ENCODE results near the gene KRTAP5-2.

Gene KRTAP5-2

GRCh38 chr11:1570531-1570895 lies 27.6 kb downstream of the KRTAP5-2 start:
- Histone ChIP-seq H3K4ac (ENCODE audit: low read depth in 1 of 2, low read length in 2 of 2) (no peak overlapping the region), H3K9ac (ENCODE audit: low read length) (no peak overlapping the region), H2BK12ac (ENCODE audit: low read length in 2 of 2) (no peak overlapping the region), H3K79me1 (replicated peaks; ENCODE audit: low read length, poor library complexity, severe bottlenecking) (peaks cover 17% of the 10 kb centered on the region), H4K8ac (ENCODE audit: low read length) (no peak overlapping the region), H3K14ac (ENCODE audit: low read length in 2 of 2) (no peak overlapping the region), H3K4me2 (ENCODE audit: low read length, poor library complexity, severe bottlenecking) (peak overlapping the region; percentile 82), H2BK120ac (ENCODE audit: low read depth, low read length) (no peak overlapping the region), H2BK5ac (ENCODE audit: low read depth, low read length, poor library complexity, severe bottlenecking) (no peak overlapping the region), H3K9me3 (ENCODE audit: control insufficient read depth, low read length) (no peaks in the 10 kb centered on the region), H2AK5ac (ENCODE audit: low read length, severe bottlenecking) (no peak overlapping the region), H3K36me3 (ENCODE audit: control insufficient read depth in 1 of 2, insufficient read depth in 2 of 2, low read depth in 1 of 2, low read length in 2 of 2) (peaks cover 0 to 28% of the 10 kb centered on the region in 2 experiments), H3K4me1 (ENCODE audit: control insufficient read depth, insufficient read depth, low read depth, low read length) (peaks cover 42% of the 10 kb centered on the region), H3K27ac (ENCODE audit: low read length, poor library complexity, severe bottlenecking) (no peak overlapping the region), H2BK15ac (ENCODE audit: low read depth, poor library complexity, severe bottlenecking) (no peak overlapping the region), H2AFZ (ENCODE audit: low read depth, low read length) (no peak overlapping the region), H3K4me3 (ENCODE audit: insufficient read depth in 1 of 2, low read depth in 1 of 2, low read length in 2 of 2) (peak overlapping the region in 1 of 2 experiments; percentile 70), H3K18ac (ENCODE audit: low read depth in 1 of 2, low read length in 2 of 2) (no peak overlapping the region), H3K27me3 (ENCODE audit: control insufficient read depth in 1 of 2, insufficient read depth in 1 of 2, low read length in 2 of 2) (peaks cover 23 to 62% of the 10 kb centered on the region in 2 experiments), H4K91ac (ENCODE audit: low read length) (no peak overlapping the region), H3K23ac (ENCODE audit: low read length in 2 of 2) (no peak overlapping the region)
- WGBS: 82% methylated on average over 8 of the region's 8 CpGs
- DNase-seq: no peak

- Histone ChIP-seq H3K23ac (ENCODE audit: low read length in 2 of 2) (no peak overlapping the region), H3K14ac (ENCODE audit: low read length in 2 of 2) (no peak overlapping the region), H3K27ac (ENCODE audit: low read length, poor library complexity, severe bottlenecking) (no peak overlapping the region), H3K4me1 (ENCODE audit: control insufficient read depth, insufficient read depth, low read depth, low read length) (peaks cover 47% of the 10 kb centered on the region), H3K18ac (ENCODE audit: low read depth in 1 of 2, low read length in 2 of 2) (no peak overlapping the region), H2AK5ac (ENCODE audit: low read length, severe bottlenecking) (no peak overlapping the region), H4K91ac (ENCODE audit: low read length) (no peak overlapping the region), H3K36me3 (ENCODE audit: control insufficient read depth in 1 of 2, insufficient read depth in 2 of 2, low read depth in 1 of 2, low read length in 2 of 2) (peaks cover 0 to 33% of the 10 kb centered on the region in 2 experiments), H2BK12ac (ENCODE audit: low read length in 2 of 2) (no peak overlapping the region), H4K8ac (ENCODE audit: low read length) (no peak overlapping the region), H3K9ac (ENCODE audit: low read length) (no peak overlapping the region), H3K4me3 (ENCODE audit: insufficient read depth in 1 of 2, low read depth in 1 of 2, low read length in 2 of 2) (no peak overlapping the region), H2BK120ac (ENCODE audit: low read depth, low read length) (no peak overlapping the region), H3K79me1 (replicated peaks; ENCODE audit: low read length, poor library complexity, severe bottlenecking) (peaks cover 19% of the 10 kb centered on the region), H2BK5ac (ENCODE audit: low read depth, low read length, poor library complexity, severe bottlenecking) (no peak overlapping the region), H3K4me2 (ENCODE audit: low read length, poor library complexity, severe bottlenecking) (no peak overlapping the region), H3K9me3 (ENCODE audit: control insufficient read depth, low read length) (no peaks in the 10 kb centered on the region), H3K27me3 (ENCODE audit: control insufficient read depth in 1 of 2, insufficient read depth in 1 of 2, low read length in 2 of 2) (peaks cover 18 to 59% of the 10 kb centered on the region in 2 experiments), H2BK15ac (ENCODE audit: low read depth, poor library complexity, severe bottlenecking) (no peak overlapping the region), H3K4ac (ENCODE audit: low read depth in 1 of 2, low read length in 2 of 2) (no peak overlapping the region), H2AFZ (ENCODE audit: low read depth, low read length) (no peak overlapping the region)
- WGBS: 94% methylated on average over 11 of the region's 11 CpGs
- DNase-seq: no peak
Measured at GRCh38 chr11:1570001-1570453, 28.1 kb downstream of the KRTAP5-2 start.

GRCh38 chr11:1569251-1569780 lies 28.8 kb downstream of the KRTAP5-2 start:
- no peak overlapping the region for H2BK5ac ChIP-seq (ENCODE audit: low read depth, low read length, poor library complexity, severe bottlenecking)
- WGBS: 84% methylated on average over 14 of the region's 14 CpGs
- no peak overlapping the region for H2AFZ ChIP-seq (ENCODE audit: low read depth, low read length)
- no peak overlapping the region for H3K4me3 ChIP-seq (ENCODE audit: insufficient read depth in 1 of 2, low read depth in 1 of 2, low read length in 2 of 2)
- no peak overlapping the region for H3K9ac ChIP-seq (ENCODE audit: low read length)
- H3K9me3 ChIP-seq (ENCODE audit: control insufficient read depth, low read length): no peaks in the 10 kb centered on the region
- peaks cover 15 to 60% of the 10 kb centered on the region in 2 experiments for H3K27me3 ChIP-seq (ENCODE audit: control insufficient read depth in 1 of 2, insufficient read depth in 1 of 2, low read length in 2 of 2)
- H3K36me3 ChIP-seq (ENCODE audit: control insufficient read depth in 1 of 2, insufficient read depth in 2 of 2, low read depth in 1 of 2, low read length in 2 of 2): peaks cover 0 to 34% of the 10 kb centered on the region in 2 experiments
- H3K79me1 ChIP-seq (replicated peaks; ENCODE audit: low read length, poor library complexity, severe bottlenecking): peaks cover 19% of the 10 kb centered on the region
- no peak overlapping the region for H2BK15ac ChIP-seq (ENCODE audit: low read depth, poor library complexity, severe bottlenecking)
- H3K23ac ChIP-seq (ENCODE audit: low read length in 2 of 2): no peak overlapping the region
- no peak overlapping the region for H3K27ac ChIP-seq (ENCODE audit: low read length, poor library complexity, severe bottlenecking)
- DNase-seq: no peak
- no peak overlapping the region for H3K4ac ChIP-seq (ENCODE audit: low read depth in 1 of 2, low read length in 2 of 2)
- no peak overlapping the region for H2AK5ac ChIP-seq (ENCODE audit: low read length, severe bottlenecking)
- no peak overlapping the region for H4K91ac ChIP-seq (ENCODE audit: low read length)
- H2BK120ac ChIP-seq (ENCODE audit: low read depth, low read length): no peak overlapping the region
- peaks cover 52% of the 10 kb centered on the region for H3K4me1 ChIP-seq (ENCODE audit: control insufficient read depth, insufficient read depth, low read depth, low read length)
- no peak overlapping the region for H3K14ac ChIP-seq (ENCODE audit: low read length in 2 of 2)
- no peak overlapping the region for H3K4me2 ChIP-seq (ENCODE audit: low read length, poor library complexity, severe bottlenecking)
- H3K18ac ChIP-seq (ENCODE audit: low read depth in 1 of 2, low read length in 2 of 2): no peak overlapping the region
- no peak overlapping the region for H2BK12ac ChIP-seq (ENCODE audit: low read length in 2 of 2)
- H4K8ac ChIP-seq (ENCODE audit: low read length): no peak overlapping the region

GRCh38 chr11:1568441-1568911 lies 29.6 kb downstream of the KRTAP5-2 start:
- H3K4ac ChIP-seq (ENCODE audit: low read depth in 1 of 2, low read length in 2 of 2): no peak overlapping the region
- no peak overlapping the region for H4K91ac ChIP-seq (ENCODE audit: low read length)
- H3K79me1 ChIP-seq (replicated peaks; ENCODE audit: low read length, poor library complexity, severe bottlenecking): peaks cover 21% of the 10 kb centered on the region
- H2AFZ ChIP-seq (ENCODE audit: low read depth, low read length): no peak overlapping the region
- no peak overlapping the region for H2BK15ac ChIP-seq (ENCODE audit: low read depth, poor library complexity, severe bottlenecking)
- no peak overlapping the region for H4K8ac ChIP-seq (ENCODE audit: low read length)
- H3K27ac ChIP-seq (ENCODE audit: low read length, poor library complexity, severe bottlenecking): no peak overlapping the region
- H3K23ac ChIP-seq (ENCODE audit: low read length in 2 of 2): no peak overlapping the region
- no peaks in the 10 kb centered on the region for H3K9me3 ChIP-seq (ENCODE audit: control insufficient read depth, low read length)
- H3K36me3 ChIP-seq (ENCODE audit: control insufficient read depth in 1 of 2, insufficient read depth in 2 of 2, low read depth in 1 of 2, low read length in 2 of 2): peaks cover 0 to 40% of the 10 kb centered on the region in 2 experiments
- H2BK120ac ChIP-seq (ENCODE audit: low read depth, low read length): no peak overlapping the region
- no peak overlapping the region for H3K4me2 ChIP-seq (ENCODE audit: low read length, poor library complexity, severe bottlenecking)
- H2BK12ac ChIP-seq (ENCODE audit: low read length in 2 of 2): no peak overlapping the region
- H2AK5ac ChIP-seq (ENCODE audit: low read length, severe bottlenecking): no peak overlapping the region
- H3K27me3 ChIP-seq (ENCODE audit: control insufficient read depth in 1 of 2, insufficient read depth in 1 of 2, low read length in 2 of 2): peaks cover 7 to 57% of the 10 kb centered on the region in 2 experiments
- H3K9ac ChIP-seq (ENCODE audit: low read length): no peak overlapping the region
- H2BK5ac ChIP-seq (ENCODE audit: low read depth, low read length, poor library complexity, severe bottlenecking): no peak overlapping the region
- WGBS: 45% methylated on average over 13 of the region's 13 CpGs
- H3K18ac ChIP-seq (ENCODE audit: low read depth in 1 of 2, low read length in 2 of 2): no peak overlapping the region
- no peak overlapping the region for H3K14ac ChIP-seq (ENCODE audit: low read length in 2 of 2)
- H3K4me3 ChIP-seq (ENCODE audit: insufficient read depth in 1 of 2, low read depth in 1 of 2, low read length in 2 of 2): no peak overlapping the region
- DNase-seq: no peak
- H3K4me1 ChIP-seq (ENCODE audit: control insufficient read depth, insufficient read depth, low read depth, low read length): peaks cover 51% of the 10 kb centered on the region

Measured in mesenchymal stem cell (in vitro differentiated cells and primary cell).